Trophoblast cell (in vitro differentiated cells and primary cell): ENCODE measurements around the gene CILP2.

Source experiments
- DNase-seq, 2 donors: peaks; one replicate each; pipeline ENCODE4 v3.0.0-alpha.2; 2016
- H2AFZ ChIP-seq: 2 replicates; pipeline ENCODE4 v1.6.1; 2013; ENCODE audit warnings: low read length, moderate library complexity, mild to moderate bottlenecking; ENCODE audit not compliant: insufficient read depth, poor library complexity
- H2AK5ac ChIP-seq: 2 replicates; pipeline ENCODE4 v1.6.1; 2013; ENCODE audit warnings: mild to moderate bottlenecking, low read length
- H2BK120ac ChIP-seq: 2 replicates; pipeline ENCODE4 v1.6.1; 2013; ENCODE audit warnings: low read length, mild to moderate bottlenecking, moderate library complexity; ENCODE audit not compliant: insufficient read depth, poor library complexity
- H2BK12ac ChIP-seq: 2 replicates; pipeline ENCODE4 v1.6.1; 2013; ENCODE audit warnings: mild to moderate bottlenecking, low read length, moderate library complexity
- H2BK5ac ChIP-seq: 2 replicates; pipeline ENCODE4 v1.6.1; 2013; ENCODE audit warnings: low read length, low read depth, moderate library complexity, mild to moderate bottlenecking; ENCODE audit not compliant: poor library complexity
- H3K14ac ChIP-seq: 2 replicates; pipeline ENCODE4 v1.6.1; 2013; ENCODE audit warnings: mild to moderate bottlenecking, low read length
- H3K18ac ChIP-seq: 2 replicates; pipeline ENCODE4 v1.6.1; 2013; ENCODE audit warnings: mild to moderate bottlenecking, low read length
- H3K23ac ChIP-seq: 2 replicates; pipeline ENCODE4 v1.6.1; 2013; ENCODE audit warnings: low read length
- H3K27ac ChIP-seq: 2 replicates; pipeline ENCODE4 v1.5.1; 2013; ENCODE audit warnings: low read depth, mild to moderate bottlenecking, inconsistent platforms, low read length, moderate library complexity
- H3K27me3 ChIP-seq: 2 replicates; pipeline ENCODE4 v1.6.1; 2013; ENCODE audit warnings: inconsistent platforms, mild to moderate bottlenecking, low read length, moderate library complexity; ENCODE audit not compliant: insufficient read depth
- H3K36me3 ChIP-seq, 2 experiments: 1 replicate in 1 of 2; 2 replicates in 1 of 2; pipeline ENCODE4 v1.6.1; 2013; ENCODE audit warnings: low read length in 2 of 2, mild to moderate bottlenecking in 2 of 2, moderate library complexity in 1 of 2; ENCODE audit not compliant: insufficient read depth in 2 of 2, control insufficient read depth in 1 of 2
- H3K4ac ChIP-seq: 2 replicates; pipeline ENCODE4 v1.6.1; 2013; ENCODE audit warnings: low read depth, mild to moderate bottlenecking, low read length, moderate library complexity
- H3K4me1 ChIP-seq, 2 experiments: 1 replicate in 1 of 2; 2 replicates in 1 of 2; pipeline ENCODE4 v1.6.1; 2013; ENCODE audit warnings: low read length in 2 of 2, mild to moderate bottlenecking in 2 of 2, moderate library complexity in 1 of 2; ENCODE audit not compliant: insufficient read depth in 2 of 2, control insufficient read depth in 1 of 2
- H3K4me2 ChIP-seq: 2 replicates; pipeline ENCODE4 v1.6.1; 2013; ENCODE audit warnings: inconsistent platforms, mild to moderate bottlenecking, low read length, moderate library complexity
- H3K4me3 ChIP-seq: 2 replicates; pipeline ENCODE4 v1.5.1; 2013; ENCODE audit warnings: mild to moderate bottlenecking, low read depth, low read length, inconsistent platforms
- H3K79me1 ChIP-seq: one replicate; pipeline ENCODE4 v1.6.1; 2013; ENCODE audit warnings: low read length
- H3K79me2 ChIP-seq: 2 replicates; pipeline ENCODE4 v1.6.1; 2013; ENCODE audit warnings: low read length, mild to moderate bottlenecking; ENCODE audit not compliant: control insufficient read depth, insufficient read depth, poor library complexity
- H3K9ac ChIP-seq: 2 replicates; pipeline ENCODE4 v1.6.1; 2013; ENCODE audit warnings: mild to moderate bottlenecking, low read length
- H3K9me3 ChIP-seq: 2 replicates; pipeline ENCODE4 v1.6.1; 2013; ENCODE audit warnings: low read depth, mild to moderate bottlenecking, control low read depth, inconsistent platforms, low read length; ENCODE audit not compliant: insufficient read depth
- H4K12ac ChIP-seq: 2 replicates; pipeline ENCODE4 v1.6.1; 2013; ENCODE audit warnings: low read depth, mild to moderate bottlenecking, low read length, moderate library complexity
- H4K8ac ChIP-seq: 2 replicates; pipeline ENCODE4 v1.6.1; 2013; ENCODE audit warnings: low read depth, mild to moderate bottlenecking, low read length, moderate library complexity
- H4K91ac ChIP-seq: one replicate; pipeline ENCODE4 v1.6.1; 2013; ENCODE audit warnings: low read depth, mild to moderate bottlenecking, low read length, moderate library complexity
- WGBS: extraction: QIAGEN DNeasy Blood & Tissue Kit; methylation state at CpG from one replicate; pipeline ENCODE4 v1.1.7; 2013; ENCODE audit warnings: missing lambda C conversion rate; ENCODE audit not compliant: insufficient read length, insufficient coverage; ENCODE audit errors: extremely low coverage; 5-methylcytosine and 5-hydroxymethylcytosine counted together

CILP2 gene

GRCh38 chr19:19568802-19569756 is 31.0 kb downstream of the CILP2 start:
- Histone ChIP-seq H3K18ac (no peak overlapping the region), H3K27me3 (no peaks in the 10 kb centered on the region), H3K9me3 (no peaks in the 10 kb centered on the region), H3K23ac (no peak overlapping the region), H3K36me3 (no peaks in the 10 kb centered on the region), H4K12ac (no peak overlapping the region), H3K4me1 (no peaks in the 10 kb centered on the region), H3K14ac (no peak overlapping the region), H3K4ac (no peak overlapping the region), H3K79me2 (no peaks in the 10 kb centered on the region), H2BK12ac (no peak overlapping the region), H2BK5ac (no peak overlapping the region), H3K9ac (no peak overlapping the region), H3K27ac (no peak overlapping the region), H3K79me1 (no peaks in the 10 kb centered on the region), H4K91ac (no peak overlapping the region), H2AFZ (no peak overlapping the region), H2AK5ac (no peak overlapping the region), H3K4me3 (no peak overlapping the region), H2BK120ac (no peak overlapping the region), H4K8ac (no peak overlapping the region), H3K4me2 (no peak overlapping the region)
- WGBS = no CpG with 5 or more reads among the region's 25 CpGs
- DNase-seq = peak; percentile 96 to 97

GRCh38 chr19:19570571-19570970 is 32.5 kb downstream of the CILP2 start:
- Histone ChIP-seq H3K9me3 (no peaks in the 10 kb centered on the region), H3K79me1 (no peaks in the 10 kb centered on the region), H2AK5ac (no peak overlapping the region), H3K18ac (no peak overlapping the region), H3K23ac (no peak overlapping the region), H4K8ac (no peak overlapping the region), H3K27ac (no peak overlapping the region), H3K4me2 (no peak overlapping the region), H3K27me3 (no peaks in the 10 kb centered on the region), H3K4me3 (no peak overlapping the region), H3K9ac (no peak overlapping the region), H4K12ac (no peak overlapping the region), H3K14ac (no peak overlapping the region), H3K79me2 (no peaks in the 10 kb centered on the region), H2BK5ac (no peak overlapping the region), H3K36me3 (no peaks in the 10 kb centered on the region), H3K4ac (no peak overlapping the region), H4K91ac (no peak overlapping the region), H2AFZ (no peak overlapping the region), H2BK12ac (no peak overlapping the region), H2BK120ac (no peak overlapping the region), H3K4me1 (no peaks in the 10 kb centered on the region)
- no CpG with 5 or more reads among the region's 10 CpGs for WGBS
- peak; percentile 89 to 90 for DNase-seq

GRCh38 chr19:19571071-19571786 is 33.2 kb downstream of the CILP2 start:
- Histone ChIP-seq H2AK5ac (no peak overlapping the region), H2AFZ (no peak overlapping the region), H3K27me3 (no peaks in the 10 kb centered on the region), H2BK120ac (no peak overlapping the region), H3K36me3 (no peaks in the 10 kb centered on the region), H3K23ac (no peak overlapping the region), H4K8ac (no peak overlapping the region), H3K79me1 (no peaks in the 10 kb centered on the region), H3K4me3 (no peak overlapping the region), H3K14ac (no peak overlapping the region), H3K27ac (no peak overlapping the region), H3K4me1 (no peaks in the 10 kb centered on the region), H3K4me2 (no peak overlapping the region), H3K9ac (no peak overlapping the region), H3K79me2 (no peaks in the 10 kb centered on the region), H4K91ac (no peak overlapping the region), H2BK12ac (no peak overlapping the region), H4K12ac (no peak overlapping the region), H3K9me3 (no peaks in the 10 kb centered on the region), H3K18ac (no peak overlapping the region), H3K4ac (no peak overlapping the region), H2BK5ac (no peak overlapping the region)
- DNase-seq = peak in 1 of 2 donors; percentile 24
- WGBS = no CpG with 5 or more reads among the region's 11 CpGs

- Histone ChIP-seq H3K4me2 (no peak overlapping the region), H3K27me3 (no peaks in the 10 kb centered on the region), H4K12ac (no peak overlapping the region), H3K79me2 (no peaks in the 10 kb centered on the region), H3K18ac (no peak overlapping the region), H4K91ac (no peak overlapping the region), H2AFZ (no peak overlapping the region), H3K4me1 (no peaks in the 10 kb centered on the region), H2BK12ac (no peak overlapping the region), H2AK5ac (no peak overlapping the region), H2BK5ac (no peak overlapping the region), H2BK120ac (no peak overlapping the region), H3K4ac (no peak overlapping the region), H3K14ac (no peak overlapping the region), H3K4me3 (no peak overlapping the region), H3K36me3 (no peaks in the 10 kb centered on the region), H3K27ac (no peak overlapping the region), H4K8ac (no peak overlapping the region), H3K23ac (no peak overlapping the region), H3K79me1 (no peaks in the 10 kb centered on the region), H3K9me3 (no peaks in the 10 kb centered on the region), H3K9ac (no peak overlapping the region)
- no CpG with 5 or more reads among the region's 6 CpGs for WGBS
- DNase-seq = no peak
These were observed 37.3 kb downstream of the CILP2 start for GRCh38 chr19:19575411-19575810.
